Activated CD4-positive, CD25-positive, alpha-beta regulatory T cell treated with anti-CD3 and anti-CD28 coated beads, Interleukin-2, amount 50 U/mL, for 72 hours (primary cell): ENCODE data around the gene CHCHD4.

ENCODE experiments used
- DNase-seq: peaks from one replicate; pipeline ENCODE4 v3.0.0; 2021

Gene CHCHD4

GRCh38 chr3:14124615-14125192 lies at the start of gene CHCHD4, which contains the start of gene TMEM43:
TSS of gene CHCHD4 (minus strand) at chr3:14124870. CDS start at chr3:14124676, 194 bp downstream.
TSS of gene TMEM43 (plus strand) at chr3:14125052. CDS start at chr3:14125194, 142 bp downstream.
- DNase-seq: peak; percentile 96

GRCh38 chr3:14172496-14172895 lies 47.8 kb upstream of the CHCHD4 start:
- DNase-seq: no peak

GRCh38 chr3:14170531-14171159 lies 46.0 kb upstream of the CHCHD4 start:
- DNase-seq: no peak

GRCh38 chr3:14169871-14170270 lies 45.2 kb upstream of the CHCHD4 start:
- no peak for DNase-seq

- no peak for DNase-seq
Observed at GRCh38 chr3:14169435-14169834, 44.8 kb upstream of the CHCHD4 start.

GRCh38 chr3:14166877-14167603 lies 42.4 kb upstream of the CHCHD4 start:
- no peak for DNase-seq

- no peak for DNase-seq
Observed at GRCh38 chr3:14162178-14162577, 37.5 kb upstream of the CHCHD4 start.

- DNase-seq: no peak
Observed at GRCh38 chr3:14161282-14161681, 36.6 kb upstream of the CHCHD4 start.

- no peak for DNase-seq
Observed at GRCh38 chr3:14159426-14159825, 34.8 kb upstream of the CHCHD4 start.

- no peak for DNase-seq
Observed at GRCh38 chr3:14158370-14158769, 33.7 kb upstream of the CHCHD4 start.

- no peak for DNase-seq
Observed at GRCh38 chr3:14157951-14158350, 33.3 kb upstream of the CHCHD4 start.

- DNase-seq: no peak
Observed at GRCh38 chr3:14156843-14157561, 32.3 kb upstream of the CHCHD4 start.

- DNase-seq: no peak
Observed at GRCh38 chr3:14156201-14156600, 31.5 kb upstream of the CHCHD4 start.

- DNase-seq: no peak
Observed at GRCh38 chr3:14154895-14155440, 30.3 kb upstream of the CHCHD4 start.

- no peak for DNase-seq
Observed at GRCh38 chr3:14154276-14154675, 29.6 kb upstream of the CHCHD4 start.

- DNase-seq: no peak
Observed at GRCh38 chr3:14153663-14154062, 29.0 kb upstream of the CHCHD4 start.

GRCh38 chr3:14152963-14153355 lies 28.3 kb upstream of the CHCHD4 start:
- DNase-seq: no peak

GRCh38 chr3:14152233-14152962 lies 27.7 kb upstream of the CHCHD4 start:
- DNase-seq: no peak

GRCh38 chr3:14151471-14152083 lies 26.9 kb upstream of the CHCHD4 start:
- DNase-seq: no peak

- no peak for DNase-seq
Observed at GRCh38 chr3:14150491-14151230, 26.0 kb upstream of the CHCHD4 start.

GRCh38 chr3:14150078-14150477 lies 25.4 kb upstream of the CHCHD4 start:
- DNase-seq: no peak
